Gastroesophageal sphincter (tissue), 4 donors: ENCODE results near the gene IL1RAPL2. TPM values are rescaled to one million over a fixed set of nuclear protein-coding genes. Genes with fewer than 3 reads are reported as not detected.
A peak's percentile ranks its signal among the peaks of the same experiment; 100 is the strongest.

ENCODE experiments used
- ATAC-seq: fragments of 150-250 bp; one replicate; pipeline ENCODE4 v1.9.1; 2016; ENCODE audit warnings: mild to moderate bottlenecking, moderate library complexity
- H3K27ac ChIP-seq, 4 donors: fragments of 200-600 bp; sonication (generic) in 3 of 4; 1 replicate in 3 of 4; 2 replicates in 1 of 4; pipeline ENCODE4 v1.5.1; 2016 to 2019
- H3K27me3 ChIP-seq: fragments of 200-600 bp; sonication (generic); one replicate; pipeline ENCODE4 v1.5.1; 2019
- H3K36me3 ChIP-seq, 2 donors: fragments of 200-600 bp; sonication (generic); one replicate each; pipeline ENCODE4 v1.5.1; 2019; ENCODE audit warnings: control low read depth in 1 of 2
- H3K4me1 ChIP-seq, 3 donors: fragments of 200-600 bp; sonication (generic); 1 replicate in 2 of 3; 2 replicates in 1 of 3; pipeline ENCODE4 v1.5.1; 2016 to 2019; ENCODE audit warnings: control low read depth in 2 of 3
- H3K4me3 ChIP-seq, 2 donors: fragments of 200-600 bp; sonication (generic); one replicate each; pipeline ENCODE4 v1.5.1; 2019; ENCODE audit warnings: mild to moderate bottlenecking in 1 of 2, moderate library complexity in 1 of 2
- H3K9me3 ChIP-seq, 3 donors: fragments of 200-600 bp; sonication (generic); one replicate each; pipeline ENCODE4 v1.5.1; 2017 to 2019; ENCODE audit warnings: control low read depth in 2 of 3
- EP300 ChIP-seq: sonication (generic); formaldehyde crosslinking; IDR thresholded peaks from one replicate; pipeline ENCODE4 v1.6.1; 2017; ENCODE audit warnings: antibody characterized with exemption, mild to moderate bottlenecking
- POLR2A ChIP-seq, 2 donors: fragments of 450-650 bp; IDR thresholded peaks; one replicate each; pipeline ENCODE4 v1.6.1; 2017; ENCODE audit warnings: antibody characterized with exemption in 2 of 2, mild to moderate bottlenecking in 2 of 2, moderate library complexity in 1 of 2
- POLR2AphosphoS5 ChIP-seq: sonication (generic); formaldehyde crosslinking; IDR thresholded peaks from one replicate; pipeline ENCODE4 v1.6.1; 2017; ENCODE audit warnings: antibody characterized with exemption
- WGBS, 2 donors: methylation state at CpG; one replicate each; pipeline ENCODE4 v1.1.5; 2018; ENCODE audit warnings: low coverage in 1 of 2; 5-methylcytosine and 5-hydroxymethylcytosine counted together
- total RNA-seq, 4 donors: library from RNA; depleted of rRNA; stranded (reverse); fragments of >200 nt; gene quantifications; one replicate each; pipeline ENCODE4 v1.1.0, GENCODE V29; 2016
- TF ChIP-seq, protein P1 (sequence below), 4 experiments: fragments of 200-600 bp in 2 of 4; fragments of 450-650 bp in 2 of 4; sonication (generic) in 1 of 4; IDR thresholded peaks; one replicate each; pipeline ENCODE4 v1.5.1; 2017 to 2019; ENCODE audit warnings: antibody characterized with exemption in 4 of 4, mild to moderate bottlenecking in 2 of 4, moderate library complexity in 2 of 4

Gene IL1RAPL2
- total RNA-seq, 4 donors from 2014 or later, result 0.54 TPM; not detected in 2

DNA sequence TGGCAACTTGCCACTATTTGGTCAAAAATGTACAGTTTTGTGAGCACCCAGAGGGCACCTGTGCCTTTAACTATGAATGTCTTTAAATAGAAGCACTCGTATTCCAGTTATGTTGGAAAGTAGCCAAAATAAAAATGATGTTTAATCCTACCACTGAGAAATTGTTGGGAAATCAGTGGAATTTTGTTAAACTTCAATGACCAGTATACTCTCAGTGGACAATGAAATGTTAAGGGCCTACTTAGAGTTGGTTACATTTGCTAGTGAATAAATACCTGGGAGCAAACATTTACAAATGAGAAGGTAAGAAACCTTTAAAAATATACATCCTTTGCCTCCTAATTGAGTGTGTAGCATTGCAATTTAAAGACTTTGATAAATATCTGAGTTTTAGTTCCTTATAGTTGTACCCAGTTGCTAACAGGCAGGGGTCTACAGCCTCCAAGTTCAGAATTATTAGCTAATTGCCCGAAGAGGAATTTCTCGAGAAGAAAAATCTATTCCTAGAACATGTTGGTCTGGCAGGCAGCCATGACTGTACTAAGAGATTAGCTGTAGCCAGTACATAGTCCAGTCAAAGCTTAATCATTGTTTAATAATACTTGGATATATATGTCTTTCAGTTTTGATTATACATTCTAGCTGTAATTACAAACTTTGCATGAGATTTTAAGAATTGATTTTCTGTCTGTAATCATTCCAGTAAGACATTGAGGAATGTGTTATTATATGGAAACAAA, 93.2 kb downstream of the IL1RAPL2 start:
- Histone ChIP-seq H3K27me3 (no peaks in the 10 kb centered on the region), H3K9me3 (no peaks in the 10 kb centered on the region), H3K4me1 (no peaks in the 10 kb centered on the region), H3K27ac (no peak overlapping the region), H3K4me3 (no peak overlapping the region), H3K36me3 (no peaks in the 10 kb centered on the region)
- 0 to 14% methylated on average over 3 of the region's 3 CpGs for WGBS, 2 donors
- no peak for ATAC-seq
- TF ChIP-seq POLR2A (IDR thresholded peaks at IDR 0.05) (no peak), EP300 (no peak), POLR2AphosphoS5 (no peak)
- TF ChIP-seq, protein P1, sequence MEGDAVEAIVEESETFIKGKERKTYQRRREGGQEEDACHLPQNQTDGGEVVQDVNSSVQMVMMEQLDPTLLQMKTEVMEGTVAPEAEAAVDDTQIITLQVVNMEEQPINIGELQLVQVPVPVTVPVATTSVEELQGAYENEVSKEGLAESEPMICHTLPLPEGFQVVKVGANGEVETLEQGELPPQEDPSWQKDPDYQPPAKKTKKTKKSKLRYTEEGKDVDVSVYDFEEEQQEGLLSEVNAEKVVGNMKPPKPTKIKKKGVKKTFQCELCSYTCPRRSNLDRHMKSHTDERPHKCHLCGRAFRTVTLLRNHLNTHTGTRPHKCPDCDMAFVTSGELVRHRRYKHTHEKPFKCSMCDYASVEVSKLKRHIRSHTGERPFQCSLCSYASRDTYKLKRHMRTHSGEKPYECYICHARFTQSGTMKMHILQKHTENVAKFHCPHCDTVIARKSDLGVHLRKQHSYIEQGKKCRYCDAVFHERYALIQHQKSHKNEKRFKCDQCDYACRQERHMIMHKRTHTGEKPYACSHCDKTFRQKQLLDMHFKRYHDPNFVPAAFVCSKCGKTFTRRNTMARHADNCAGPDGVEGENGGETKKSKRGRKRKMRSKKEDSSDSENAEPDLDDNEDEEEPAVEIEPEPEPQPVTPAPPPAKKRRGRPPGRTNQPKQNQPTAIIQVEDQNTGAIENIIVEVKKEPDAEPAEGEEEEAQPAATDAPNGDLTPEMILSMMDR (IDR thresholded peaks at IDR 0.05), result no peak

DNA sequence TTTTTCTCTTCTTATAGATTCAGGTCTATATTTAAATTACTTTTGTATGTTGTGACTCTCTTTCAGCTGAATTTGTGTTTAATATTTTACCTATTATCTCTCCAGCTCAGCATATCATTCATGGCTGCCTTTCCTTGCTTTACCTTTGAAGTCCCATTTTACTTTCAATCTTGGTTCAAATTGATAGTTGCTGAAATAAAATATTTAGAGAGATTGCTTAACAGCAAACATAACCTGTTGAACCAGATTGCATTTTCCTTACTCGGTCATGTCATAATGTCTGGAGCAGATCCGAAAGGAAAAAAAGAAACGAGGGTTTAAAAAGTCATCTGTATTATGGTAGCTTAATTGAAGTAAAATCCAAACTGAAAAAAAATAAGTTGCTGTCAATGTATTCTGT, 94.1 kb downstream of the IL1RAPL2 start:
- ATAC-seq, result no peak
- H3K27ac ChIP-seq, result no peak overlapping the region
- 10 to 65% methylated on average over 2 to 3 of the region's 3 CpGs for WGBS, 2 donors
- H3K27me3 ChIP-seq, result no peaks in the 10 kb centered on the region
- H3K4me3 ChIP-seq, result no peak overlapping the region
- no peak for TF ChIP-seq POLR2AphosphoS5
- TF ChIP-seq EP300, result no peak
- no peaks in the 10 kb centered on the region for H3K9me3 ChIP-seq
- no peaks in the 10 kb centered on the region for H3K4me1 ChIP-seq
- no peaks in the 10 kb centered on the region for H3K36me3 ChIP-seq

DNA sequence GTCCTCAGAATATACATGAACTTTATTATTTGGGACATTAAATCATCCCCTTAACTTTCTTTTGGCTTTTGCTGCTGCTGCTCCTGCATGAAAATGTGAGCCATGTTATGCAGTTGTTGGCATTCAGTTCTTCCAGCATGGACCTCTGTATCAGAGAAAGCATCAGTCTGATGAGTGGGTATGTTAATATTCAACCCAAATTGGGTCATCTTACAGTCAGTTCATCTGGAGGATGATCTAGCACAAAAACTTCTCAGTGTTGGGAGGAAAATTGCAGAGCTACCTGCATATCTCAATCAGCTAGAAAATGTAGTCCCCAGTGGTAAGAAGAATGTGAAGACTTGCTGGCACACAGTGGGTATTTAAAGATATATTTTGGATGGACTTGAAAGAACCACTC, 96.7 kb downstream of the IL1RAPL2 start:
- no peaks in the 10 kb centered on the region for H3K27me3 ChIP-seq
- no peak for TF ChIP-seq POLR2A (IDR thresholded peaks at IDR 0.05)
- TF ChIP-seq EP300, result no peak
- TF ChIP-seq POLR2AphosphoS5, result no peak
- TF ChIP-seq, protein P1 (IDR thresholded peaks at IDR 0.05), result no peak
- H3K4me3 ChIP-seq, result no peak overlapping the region
- no peak overlapping the region for H3K27ac ChIP-seq
- no peaks in the 10 kb centered on the region for H3K9me3 ChIP-seq
- no peaks in the 10 kb centered on the region for H3K4me1 ChIP-seq
- ATAC-seq, result no peak
- H3K36me3 ChIP-seq, result no peaks in the 10 kb centered on the region

DNA sequence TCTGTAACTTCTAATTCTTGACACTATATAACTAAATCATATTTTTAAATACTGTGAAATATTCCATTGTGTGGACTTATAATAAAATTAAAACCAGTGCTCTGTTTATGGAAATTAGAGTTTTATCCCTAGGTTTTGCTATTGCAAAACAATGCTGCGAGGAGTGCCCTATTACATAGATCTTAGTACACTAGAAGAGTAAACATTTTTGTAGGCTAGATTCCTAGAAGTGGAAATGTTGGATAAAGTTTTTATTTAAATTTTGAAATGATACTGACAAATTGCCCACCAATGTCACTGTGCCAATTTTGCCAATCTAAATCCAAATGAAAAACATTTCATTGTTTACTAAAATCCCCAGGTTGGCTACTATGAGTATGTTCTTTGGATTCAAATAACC, 99.7 kb downstream of the IL1RAPL2 start:
- H3K27me3 ChIP-seq, result no peaks in the 10 kb centered on the region
- no peaks in the 10 kb centered on the region for H3K9me3 ChIP-seq
- H3K4me3 ChIP-seq, result no peak overlapping the region
- H3K36me3 ChIP-seq, result no peaks in the 10 kb centered on the region
- TF ChIP-seq, protein P1 (IDR thresholded peaks at IDR 0.05), result no peak
- TF ChIP-seq POLR2A (IDR thresholded peaks at IDR 0.05) (no peak), POLR2AphosphoS5 (no peak), EP300 (no peak)
- ATAC-seq, result no peak
- WGBS, 2 donors, result 54 to 79% methylated on average over 1 of the region's 1 CpG
- H3K4me1 ChIP-seq, result no peaks in the 10 kb centered on the region
- H3K27ac ChIP-seq, result no peak overlapping the region

DNA sequence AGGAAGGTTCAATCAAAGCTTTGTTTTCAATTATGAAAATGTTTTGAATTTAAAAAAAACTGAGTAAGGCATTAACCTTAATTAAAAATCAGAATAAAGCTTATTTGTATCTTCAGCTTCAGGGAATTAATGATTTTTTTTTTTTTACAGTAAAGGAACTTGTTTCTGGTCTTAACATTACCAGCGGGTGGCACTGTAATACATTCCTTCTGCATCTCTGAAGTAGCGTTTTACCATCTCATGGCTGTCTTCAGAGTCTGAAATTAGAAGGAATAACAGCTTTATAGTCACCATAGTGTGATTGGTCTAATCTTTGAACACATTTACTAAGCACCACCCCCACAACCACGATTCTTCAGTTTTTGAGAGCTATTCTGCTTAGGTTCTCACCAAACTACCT, 102.6 kb downstream of the IL1RAPL2 start:
- no peaks in the 10 kb centered on the region for H3K9me3 ChIP-seq
- TF ChIP-seq EP300, result no peak
- TF ChIP-seq, protein P1 (IDR thresholded peaks at IDR 0.05), result peak in 1 of 4 experiments; percentile 9
- H3K4me3 ChIP-seq, result no peak overlapping the region
- H3K4me1 ChIP-seq, result no peaks in the 10 kb centered on the region
- no peaks in the 10 kb centered on the region for H3K27me3 ChIP-seq
- no peak for ATAC-seq
- WGBS, 2 donors, result 29 to 32% methylated on average over 3 of the region's 3 CpGs
- no peak overlapping the region for H3K27ac ChIP-seq
- H3K36me3 ChIP-seq, result no peaks in the 10 kb centered on the region
